C4-2B (cell line): ENCODE results near the gene ECE1.

Source experiments
- ZFX ChIP-seq: fragments of 450-650 bp; IDR thresholded peaks from 2 replicates; pipeline ENCODE4 v1.6.1; 2017
- TF ChIP-seq, protein P1 (sequence below): fragments of 450-650 bp; conservative IDR thresholded peaks from 2 replicates; pipeline ENCODE4 v1.5.1; 2017; ENCODE audit warnings: mild to moderate bottlenecking

- TF ChIP-seq, protein P1, sequence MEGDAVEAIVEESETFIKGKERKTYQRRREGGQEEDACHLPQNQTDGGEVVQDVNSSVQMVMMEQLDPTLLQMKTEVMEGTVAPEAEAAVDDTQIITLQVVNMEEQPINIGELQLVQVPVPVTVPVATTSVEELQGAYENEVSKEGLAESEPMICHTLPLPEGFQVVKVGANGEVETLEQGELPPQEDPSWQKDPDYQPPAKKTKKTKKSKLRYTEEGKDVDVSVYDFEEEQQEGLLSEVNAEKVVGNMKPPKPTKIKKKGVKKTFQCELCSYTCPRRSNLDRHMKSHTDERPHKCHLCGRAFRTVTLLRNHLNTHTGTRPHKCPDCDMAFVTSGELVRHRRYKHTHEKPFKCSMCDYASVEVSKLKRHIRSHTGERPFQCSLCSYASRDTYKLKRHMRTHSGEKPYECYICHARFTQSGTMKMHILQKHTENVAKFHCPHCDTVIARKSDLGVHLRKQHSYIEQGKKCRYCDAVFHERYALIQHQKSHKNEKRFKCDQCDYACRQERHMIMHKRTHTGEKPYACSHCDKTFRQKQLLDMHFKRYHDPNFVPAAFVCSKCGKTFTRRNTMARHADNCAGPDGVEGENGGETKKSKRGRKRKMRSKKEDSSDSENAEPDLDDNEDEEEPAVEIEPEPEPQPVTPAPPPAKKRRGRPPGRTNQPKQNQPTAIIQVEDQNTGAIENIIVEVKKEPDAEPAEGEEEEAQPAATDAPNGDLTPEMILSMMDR: no peak
- TF ChIP-seq ZFX: no peak
Measured at GRCh38 chr1:21237446-21238088, 52.7 kb downstream of the ECE1 start.
